Thoracic aorta (tissue), 2 donors: ENCODE measurements around the gene CFAP43. TPM values are rescaled to one million over a fixed set of nuclear protein-coding genes. Genes with fewer than 3 reads are reported as not detected.

ENCODE experiments used
- ATAC-seq: fragments of 150-250 bp; one replicate; pipeline ENCODE4 v1.8.0; 2017; ENCODE audit warnings: low read depth; ENCODE audit not compliant: insufficient number of reproducible peaks, low FRiP score
- DNase-seq: peaks from one replicate; pipeline ENCODE4 v3.0.0-alpha.2; 2020; ENCODE audit warnings: low spot score
- H3K27ac ChIP-seq, 2 donors: fragments of 200-600 bp; sonication (generic); 1 replicate in 1 of 2; 2 replicates in 1 of 2; pipeline ENCODE4 v1.5.1; 2016; ENCODE audit warnings: mild to moderate bottlenecking in 2 of 2, moderate library complexity in 2 of 2
- H3K27me3 ChIP-seq: fragments of 200-600 bp; sonication (generic); replicated peaks from 2 replicates; pipeline ENCODE4 v1.6.0; 2016; ENCODE audit warnings: mild to moderate bottlenecking; ENCODE audit not compliant: insufficient read depth
- H3K36me3 ChIP-seq: fragments of 200-600 bp; sonication (generic); one replicate; pipeline ENCODE4 v1.5.1; 2016
- H3K4me1 ChIP-seq, 2 donors: fragments of 200-600 bp; sonication (generic); 1 replicate in 1 of 2; 2 replicates in 1 of 2; pipeline versions ENCODE4 v1.5.1 to v1.6.0; 2016; ENCODE audit warnings: low read depth in 2 of 2, mild to moderate bottlenecking in 1 of 2; ENCODE audit not compliant: control insufficient read depth in 1 of 2
- H3K4me3 ChIP-seq: fragments of 200-600 bp; sonication (generic); 2 replicates; pipeline ENCODE4 v1.5.1; 2016; ENCODE audit warnings: mild to moderate bottlenecking
- H3K9me3 ChIP-seq: fragments of 200-600 bp; sonication (generic); 2 replicates; pipeline ENCODE4 v1.5.1; 2016
- total RNA-seq, 2 donors: library from RNA; depleted of rRNA; stranded (reverse); fragments of >200 nt; gene quantifications; one replicate each; pipeline versions ENCODE4 v1.1.0 to v1.2.3, GENCODE V29; 2016
- TF ChIP-seq, protein P1 (sequence below): fragments of 200-600 bp; sonication (generic); IDR thresholded peaks from one replicate; pipeline ENCODE4 v1.5.1; 2019; ENCODE audit warnings: antibody characterized with exemption

The CFAP43 gene
- total RNA-seq, 2 donors from 2014 or later, result 0.85 TPM; not detected in 1

DNA sequence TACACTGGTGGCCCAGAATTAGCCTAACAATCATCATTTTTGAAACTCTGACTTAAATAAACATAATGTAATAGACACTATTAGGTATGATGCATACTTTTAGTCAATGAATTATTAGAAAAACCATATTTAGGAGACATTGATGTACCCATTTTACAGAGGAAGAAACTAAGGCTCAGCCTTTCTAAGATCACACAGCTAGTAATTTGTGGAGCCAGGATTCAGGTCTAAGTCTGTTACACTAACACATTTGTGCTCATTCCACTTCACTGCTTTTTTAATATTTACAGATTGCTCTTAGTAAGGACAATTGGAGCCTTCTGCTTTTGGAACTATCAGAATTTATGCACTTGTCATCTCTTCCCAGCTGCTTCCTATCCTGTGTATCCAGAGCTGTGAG is 8.9 kb downstream of the CFAP43 start:
- Histone ChIP-seq H3K4me1 (no peaks in the 10 kb centered on the region), H3K9me3 (no peaks in the 10 kb centered on the region), H3K4me3 (no peak overlapping the region), H3K36me3 (no peaks in the 10 kb centered on the region), H3K27ac (no peak overlapping the region), H3K27me3 (no peaks in the 10 kb centered on the region)
- DNase-seq, result no peak
- no peak for ATAC-seq
- TF ChIP-seq, protein P1, sequence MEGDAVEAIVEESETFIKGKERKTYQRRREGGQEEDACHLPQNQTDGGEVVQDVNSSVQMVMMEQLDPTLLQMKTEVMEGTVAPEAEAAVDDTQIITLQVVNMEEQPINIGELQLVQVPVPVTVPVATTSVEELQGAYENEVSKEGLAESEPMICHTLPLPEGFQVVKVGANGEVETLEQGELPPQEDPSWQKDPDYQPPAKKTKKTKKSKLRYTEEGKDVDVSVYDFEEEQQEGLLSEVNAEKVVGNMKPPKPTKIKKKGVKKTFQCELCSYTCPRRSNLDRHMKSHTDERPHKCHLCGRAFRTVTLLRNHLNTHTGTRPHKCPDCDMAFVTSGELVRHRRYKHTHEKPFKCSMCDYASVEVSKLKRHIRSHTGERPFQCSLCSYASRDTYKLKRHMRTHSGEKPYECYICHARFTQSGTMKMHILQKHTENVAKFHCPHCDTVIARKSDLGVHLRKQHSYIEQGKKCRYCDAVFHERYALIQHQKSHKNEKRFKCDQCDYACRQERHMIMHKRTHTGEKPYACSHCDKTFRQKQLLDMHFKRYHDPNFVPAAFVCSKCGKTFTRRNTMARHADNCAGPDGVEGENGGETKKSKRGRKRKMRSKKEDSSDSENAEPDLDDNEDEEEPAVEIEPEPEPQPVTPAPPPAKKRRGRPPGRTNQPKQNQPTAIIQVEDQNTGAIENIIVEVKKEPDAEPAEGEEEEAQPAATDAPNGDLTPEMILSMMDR, result no peak

DNA sequence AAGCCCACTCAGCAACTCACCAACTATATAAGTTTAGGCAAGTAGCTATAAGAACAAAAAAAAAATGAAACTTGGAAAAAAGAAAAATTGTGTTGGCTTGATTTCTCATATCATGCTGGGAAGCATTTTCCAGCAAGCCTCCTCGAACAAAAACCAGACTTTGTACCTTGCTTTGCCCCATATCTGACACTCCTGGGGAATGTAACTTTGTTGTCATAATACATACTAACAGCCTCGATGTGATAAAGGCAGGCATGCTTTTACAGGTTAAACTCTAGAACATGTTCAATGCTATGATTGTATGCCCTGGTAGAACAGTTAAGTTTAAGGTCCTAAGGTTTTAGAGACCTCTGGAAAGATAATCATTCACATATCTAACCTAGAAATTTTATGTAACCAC is 11.6 kb downstream of the CFAP43 start:
- Histone ChIP-seq H3K27me3 (no peaks in the 10 kb centered on the region), H3K27ac (no peak overlapping the region), H3K4me3 (no peak overlapping the region), H3K9me3 (no peaks in the 10 kb centered on the region), H3K4me1 (no peaks in the 10 kb centered on the region), H3K36me3 (no peaks in the 10 kb centered on the region)
- ATAC-seq, result no peak
- no peak for DNase-seq
- TF ChIP-seq, protein P1, result no peak

DNA sequence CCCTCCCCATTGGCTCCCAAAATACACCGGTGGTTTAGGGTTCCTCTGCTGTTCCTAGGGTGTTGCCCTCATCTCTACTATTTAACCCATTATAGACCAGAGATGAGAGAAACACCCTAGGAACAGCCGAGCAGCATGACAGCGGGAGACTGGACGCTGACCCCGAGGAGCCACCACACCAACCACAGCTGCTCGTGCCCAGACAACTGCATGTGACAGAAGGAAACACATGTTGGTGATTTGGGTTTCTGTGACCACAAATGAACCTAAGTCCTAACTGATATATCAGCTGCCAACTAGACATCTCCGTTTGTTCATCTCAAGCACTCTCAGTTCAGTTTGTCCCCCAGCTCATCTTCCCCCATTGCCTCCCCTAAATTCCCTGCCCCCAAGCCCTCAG is 13.4 kb downstream of the CFAP43 start:
- no peak for ATAC-seq
- TF ChIP-seq, protein P1, result no peak
- Histone ChIP-seq H3K4me1 (no peaks in the 10 kb centered on the region), H3K27me3 (no peaks in the 10 kb centered on the region), H3K4me3 (no peak overlapping the region), H3K36me3 (no peaks in the 10 kb centered on the region), H3K27ac (no peak overlapping the region), H3K9me3 (no peaks in the 10 kb centered on the region)
- no peak for DNase-seq

DNA sequence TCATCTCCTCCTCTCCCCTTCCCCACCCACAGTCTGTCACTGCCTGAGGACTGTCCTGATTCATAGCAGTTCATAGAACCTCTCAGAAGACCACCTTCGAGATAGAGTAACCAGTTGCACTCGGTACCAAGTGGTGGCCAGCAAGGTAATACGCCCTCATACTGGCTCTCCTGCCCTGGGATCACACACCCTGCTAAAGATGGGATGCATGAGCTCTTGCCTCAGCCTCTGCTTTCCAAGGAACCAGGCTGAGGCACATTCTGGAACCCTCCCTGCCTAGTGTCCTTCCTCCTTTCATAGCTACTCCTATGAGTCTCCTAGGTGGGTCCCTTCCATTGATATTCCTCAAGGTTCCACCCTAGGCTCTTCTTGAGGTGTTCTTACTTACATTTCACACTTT is 15.5 kb downstream of the CFAP43 start:
- H3K27ac ChIP-seq, result no peak overlapping the region
- H3K36me3 ChIP-seq, result no peaks in the 10 kb centered on the region
- ATAC-seq (no peak), DNase-seq (no peak)
- H3K4me3 ChIP-seq, result no peak overlapping the region
- no peaks in the 10 kb centered on the region for H3K9me3 ChIP-seq
- no peaks in the 10 kb centered on the region for H3K4me1 ChIP-seq
- H3K27me3 ChIP-seq, result no peaks in the 10 kb centered on the region
- TF ChIP-seq, protein P1, result no peak

DNA sequence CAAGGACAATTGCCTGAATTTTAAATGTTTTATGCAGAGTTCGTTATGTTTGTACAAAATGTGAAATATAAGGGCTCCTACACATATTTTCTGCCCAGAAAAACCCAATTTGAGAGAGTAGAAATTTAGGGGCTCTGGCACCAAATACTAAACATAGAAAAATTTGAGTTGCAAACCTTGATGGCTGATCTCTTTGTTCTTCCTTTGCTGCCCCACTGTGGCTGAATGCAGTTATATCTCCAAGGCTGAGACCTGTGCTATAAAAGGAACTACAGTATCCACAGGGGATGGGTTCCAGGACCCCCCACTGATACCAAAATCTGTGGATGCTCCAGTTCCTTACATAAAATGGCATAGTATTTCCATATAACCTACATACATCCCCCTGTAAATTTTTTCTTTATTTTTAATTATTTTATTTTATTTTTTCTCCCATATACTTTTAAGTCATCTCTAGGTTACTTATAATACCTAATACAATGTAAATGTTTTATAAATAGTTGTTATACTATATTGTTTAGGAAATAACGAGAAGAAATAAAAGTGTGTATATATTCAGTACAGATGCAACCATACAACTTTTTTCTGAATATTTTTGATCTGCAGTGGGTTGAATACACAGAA is 22.5 kb downstream of the CFAP43 start:
- Histone ChIP-seq H3K27ac (no peak overlapping the region), H3K27me3 (no peaks in the 10 kb centered on the region), H3K4me1 (no peaks in the 10 kb centered on the region), H3K9me3 (no peaks in the 10 kb centered on the region), H3K36me3 (no peaks in the 10 kb centered on the region), H3K4me3 (no peak overlapping the region)
- ATAC-seq (no peak), DNase-seq (no peak)
- TF ChIP-seq, protein P1, result peak; percentile 44
